Transverse colon (tissue), 4 donors: ENCODE data around the gene DCUN1D3.

Source experiments
- EP300 ChIP-seq: sonication (generic); formaldehyde crosslinking; IDR thresholded peaks from one replicate; pipeline ENCODE4 v1.6.1; 2017; ENCODE audit warnings: antibody characterized with exemption, low read depth
- POLR2A ChIP-seq: fragments of 450-650 bp; IDR thresholded peaks from one replicate; pipeline ENCODE4 v1.6.1; 2016; ENCODE audit warnings: antibody characterized with exemption, mild to moderate bottlenecking, moderate library complexity
- POLR2AphosphoS5 ChIP-seq, 3 donors: sonication (generic); formaldehyde crosslinking; IDR thresholded peaks; one replicate each; pipeline ENCODE4 v1.6.1; 2016; ENCODE audit warnings: antibody characterized with exemption in 3 of 3
- TF ChIP-seq, protein P1 (sequence below), 5 experiments: fragments of 200-600 bp in 3 of 5; fragments of 450-650 bp in 2 of 5; sonication (generic) in 3 of 5; IDR thresholded peaks; 1 replicate in 2 of 5; 2 replicates in 3 of 5; pipeline ENCODE4 v1.5.1; 2016 to 2017; ENCODE audit warnings: antibody characterized with exemption in 5 of 5, inconsistent platforms in 3 of 5, mild to moderate bottlenecking in 2 of 5, moderate library complexity in 1 of 5

DNA sequence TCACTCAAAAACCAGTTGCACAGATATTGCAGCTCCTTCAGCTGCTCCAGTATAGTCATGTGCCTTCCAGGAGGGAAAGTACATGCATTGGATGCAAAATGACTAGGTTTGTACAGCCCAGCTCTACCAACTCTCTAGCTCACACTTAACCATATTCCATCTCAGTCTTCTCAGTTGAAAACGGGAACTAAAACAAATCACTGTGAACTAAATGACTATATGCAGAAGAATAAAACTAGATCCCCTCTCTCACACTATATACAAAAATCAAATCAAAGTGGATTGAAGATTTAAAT, 24.9 kb downstream of the DCUN1D3 start:
- TF ChIP-seq, protein P1, sequence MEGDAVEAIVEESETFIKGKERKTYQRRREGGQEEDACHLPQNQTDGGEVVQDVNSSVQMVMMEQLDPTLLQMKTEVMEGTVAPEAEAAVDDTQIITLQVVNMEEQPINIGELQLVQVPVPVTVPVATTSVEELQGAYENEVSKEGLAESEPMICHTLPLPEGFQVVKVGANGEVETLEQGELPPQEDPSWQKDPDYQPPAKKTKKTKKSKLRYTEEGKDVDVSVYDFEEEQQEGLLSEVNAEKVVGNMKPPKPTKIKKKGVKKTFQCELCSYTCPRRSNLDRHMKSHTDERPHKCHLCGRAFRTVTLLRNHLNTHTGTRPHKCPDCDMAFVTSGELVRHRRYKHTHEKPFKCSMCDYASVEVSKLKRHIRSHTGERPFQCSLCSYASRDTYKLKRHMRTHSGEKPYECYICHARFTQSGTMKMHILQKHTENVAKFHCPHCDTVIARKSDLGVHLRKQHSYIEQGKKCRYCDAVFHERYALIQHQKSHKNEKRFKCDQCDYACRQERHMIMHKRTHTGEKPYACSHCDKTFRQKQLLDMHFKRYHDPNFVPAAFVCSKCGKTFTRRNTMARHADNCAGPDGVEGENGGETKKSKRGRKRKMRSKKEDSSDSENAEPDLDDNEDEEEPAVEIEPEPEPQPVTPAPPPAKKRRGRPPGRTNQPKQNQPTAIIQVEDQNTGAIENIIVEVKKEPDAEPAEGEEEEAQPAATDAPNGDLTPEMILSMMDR (IDR thresholded peaks at IDR 0.05) = no peak
- TF ChIP-seq POLR2AphosphoS5 (IDR thresholded peaks at IDR 0.05) (no peak), EP300 (no peak), POLR2A (no peak)
